HG03045 (cell line): ENCODE results near the gene ACP7.

ENCODE experiments used
- ATAC-seq: cut with Tn5 transposase; IDR thresholded peaks from one replicate; pipeline ENCODE4 v1.9.1; 2021; ENCODE audit warnings: mild to moderate bottlenecking, moderate library complexity; ENCODE audit not compliant: unreplicated experiment

ACP7 gene

DNA sequence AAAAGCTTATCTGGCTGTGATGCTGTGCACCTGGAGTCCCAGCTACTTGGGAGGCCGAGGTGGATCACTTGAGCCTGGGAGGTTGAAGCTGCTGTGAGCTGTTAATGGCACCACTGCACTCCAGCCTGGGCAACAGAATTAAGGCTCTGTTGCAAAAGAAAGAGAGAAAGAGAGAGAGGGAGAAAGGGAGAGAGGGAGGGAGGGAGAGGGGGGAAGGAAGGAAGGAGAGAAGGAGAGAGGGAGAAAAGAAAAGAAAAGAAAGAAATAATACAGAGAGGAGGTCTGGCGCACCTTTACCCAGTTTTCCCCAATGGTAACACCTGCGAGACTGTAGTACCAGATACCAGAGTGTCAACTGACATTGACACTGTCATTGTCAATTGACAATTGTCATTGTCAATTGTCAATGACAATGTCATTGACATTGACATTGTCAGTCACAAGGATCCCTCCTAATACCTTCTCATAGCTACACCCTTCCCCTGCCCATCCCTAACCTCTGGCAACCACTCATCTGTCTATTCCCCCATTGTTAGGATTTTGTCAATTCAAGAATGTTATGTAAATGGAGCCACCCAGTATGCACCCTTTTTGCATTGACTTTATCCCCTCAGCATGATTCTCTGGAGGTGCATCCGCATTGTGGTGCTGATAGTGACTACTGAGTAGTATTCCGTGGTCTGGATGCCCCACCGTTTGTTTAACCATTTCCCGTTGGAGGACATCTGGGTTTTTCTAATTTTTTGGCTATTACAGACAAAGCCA is 62.7 kb downstream of the ACP7 start:
- ATAC-seq: no peak

DNA sequence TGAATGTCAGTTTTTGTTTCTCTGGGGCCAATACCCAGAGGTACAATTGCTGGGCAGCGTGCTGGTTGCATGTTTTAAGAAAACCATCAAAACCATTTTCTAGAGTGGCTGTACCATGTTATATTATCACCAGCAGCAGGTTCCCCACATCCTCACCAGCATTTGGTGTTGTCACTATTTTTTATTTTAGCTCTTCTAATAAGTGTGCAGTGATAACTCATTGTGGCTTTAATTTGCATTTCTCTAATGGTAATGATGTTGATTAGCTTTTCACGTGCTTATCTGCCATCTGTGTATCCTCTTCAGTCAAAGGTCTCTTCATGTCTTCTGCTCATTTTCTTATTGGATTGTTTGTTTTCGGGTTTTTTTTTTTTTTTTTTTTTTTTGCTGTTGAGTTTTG is 63.3 kb downstream of the ACP7 start:
- ATAC-seq: no peak

DNA sequence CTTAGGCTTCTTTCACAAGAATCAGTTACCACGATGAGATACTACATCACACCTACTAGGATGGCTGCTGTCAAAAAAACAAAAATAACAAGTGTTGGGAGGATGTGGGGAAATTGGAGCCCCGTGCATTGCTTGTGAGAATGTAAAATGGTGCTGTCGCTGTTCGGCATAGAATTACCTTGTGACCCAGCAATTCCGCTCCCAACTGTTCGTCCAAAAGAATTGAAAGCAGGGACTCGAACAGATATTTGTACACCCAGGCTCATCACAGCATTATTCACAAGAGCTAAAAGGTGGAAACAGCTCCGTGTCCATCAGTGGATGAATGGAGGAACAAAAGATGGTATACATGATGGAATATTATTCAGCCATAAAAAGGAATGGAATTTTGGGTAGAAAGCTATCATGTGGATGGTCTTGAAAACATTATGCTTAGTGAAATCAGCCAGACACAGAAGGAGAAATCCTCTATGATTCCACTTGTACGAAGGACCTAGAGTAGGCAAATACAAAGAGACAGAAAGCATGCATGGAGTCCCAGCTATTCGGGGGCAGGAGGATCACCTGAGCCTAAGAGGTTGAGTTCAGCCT is 64.9 kb downstream of the ACP7 start:
- no peak for ATAC-seq

DNA sequence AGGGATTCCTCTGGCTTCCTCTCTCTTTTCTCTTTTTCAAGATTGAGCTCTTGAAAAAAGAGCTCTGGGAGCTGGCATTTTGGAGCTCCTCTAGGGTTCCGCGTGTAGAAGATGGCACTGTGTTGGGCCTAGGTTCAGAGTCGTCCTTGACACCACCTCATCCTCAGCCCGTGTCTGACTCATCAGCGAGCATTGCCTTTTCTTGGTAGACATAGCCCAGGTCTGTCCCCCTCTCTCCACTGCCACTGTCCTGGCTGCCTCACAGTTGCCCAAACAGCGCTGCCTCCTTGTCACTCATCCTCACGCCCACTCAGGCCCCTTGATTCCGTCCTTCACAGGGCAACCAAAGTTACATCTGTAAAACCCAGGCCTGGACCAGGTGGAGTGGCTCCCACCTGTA is 66.1 kb downstream of the ACP7 start:
- ATAC-seq: no peak

DNA sequence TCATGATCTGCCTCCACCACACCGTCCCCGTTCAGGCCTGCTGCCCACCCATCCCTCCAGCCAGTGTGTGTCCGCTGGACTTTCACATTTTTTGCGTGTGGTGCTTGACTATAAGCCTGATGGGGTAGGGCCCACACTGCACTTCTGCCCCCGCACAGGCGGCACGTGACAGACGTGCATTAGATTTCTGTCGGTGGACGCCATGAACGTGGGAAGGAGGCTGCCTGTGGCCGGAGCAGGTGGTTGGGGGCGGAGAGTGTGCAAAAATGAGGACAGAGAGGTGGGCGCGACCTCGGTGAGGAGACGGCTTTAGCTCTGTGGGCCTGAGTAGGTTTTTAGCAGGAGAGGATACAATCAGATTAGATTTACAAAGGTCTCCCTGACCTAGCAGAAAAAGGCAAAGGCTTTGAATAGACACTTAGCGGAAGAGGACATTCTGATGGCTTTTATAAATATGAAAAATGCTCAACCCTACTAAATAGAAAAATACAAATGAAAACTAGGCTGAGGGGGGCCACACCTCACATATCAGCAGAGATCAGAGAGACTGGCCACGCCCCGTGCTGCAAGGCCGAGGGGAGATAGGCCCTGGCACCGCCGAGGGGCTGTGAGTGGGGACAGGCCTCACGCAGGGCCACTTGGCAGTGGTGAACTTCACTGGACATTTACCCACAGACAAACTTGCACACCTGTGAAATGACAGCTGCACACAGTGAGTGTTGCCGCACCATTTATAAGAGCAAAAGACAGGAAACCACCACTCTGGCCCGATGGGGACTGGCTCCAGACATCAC is 66.8 kb downstream of the ACP7 start:
- no peak for ATAC-seq

DNA sequence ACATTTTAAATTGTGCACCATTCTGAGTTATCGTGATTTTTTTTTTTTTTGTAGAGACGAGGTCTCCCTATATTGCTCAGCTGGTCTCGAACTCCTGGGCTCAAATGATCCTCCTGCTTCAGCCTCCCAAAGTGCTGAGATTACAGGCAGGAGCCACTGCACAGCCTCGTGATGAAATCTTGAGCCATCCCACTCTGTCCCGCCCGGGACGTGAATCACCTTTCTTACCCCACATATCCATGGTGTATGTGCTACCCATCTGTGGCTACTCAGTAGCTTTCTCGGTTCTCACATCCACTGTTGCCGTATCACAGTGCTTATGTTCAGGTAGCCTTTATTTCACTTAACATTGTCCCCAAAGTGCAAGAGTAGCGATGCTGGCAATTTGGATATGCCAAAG is 67.9 kb downstream of the ACP7 start:
- ATAC-seq: no peak

DNA sequence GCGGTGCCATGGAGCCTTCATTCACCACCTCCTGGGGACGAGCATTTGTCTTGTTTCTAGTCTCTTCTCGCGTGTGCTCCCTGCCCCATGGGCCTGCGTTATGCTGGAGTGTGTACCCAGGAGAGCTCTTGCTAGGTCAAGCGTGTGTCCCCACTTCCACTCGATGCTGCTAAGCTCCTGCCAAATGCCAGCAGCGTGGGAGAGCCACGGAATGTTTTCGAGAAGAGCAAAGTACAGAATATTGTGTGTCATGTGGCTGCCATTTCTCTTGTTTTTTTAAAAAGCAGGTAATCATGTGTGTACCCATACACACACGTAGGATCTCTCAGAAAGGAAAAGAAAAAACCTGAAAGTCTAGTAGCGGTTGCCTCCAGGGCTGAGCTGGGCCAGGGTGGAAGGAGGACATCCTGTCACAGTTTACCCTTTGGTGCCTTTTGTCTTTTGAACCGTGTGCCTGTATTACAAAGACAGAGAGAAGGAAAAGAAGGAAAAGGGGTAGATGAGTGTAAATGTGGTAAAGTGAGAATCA is 70.0 kb downstream of the ACP7 start:
- no peak for ATAC-seq

DNA sequence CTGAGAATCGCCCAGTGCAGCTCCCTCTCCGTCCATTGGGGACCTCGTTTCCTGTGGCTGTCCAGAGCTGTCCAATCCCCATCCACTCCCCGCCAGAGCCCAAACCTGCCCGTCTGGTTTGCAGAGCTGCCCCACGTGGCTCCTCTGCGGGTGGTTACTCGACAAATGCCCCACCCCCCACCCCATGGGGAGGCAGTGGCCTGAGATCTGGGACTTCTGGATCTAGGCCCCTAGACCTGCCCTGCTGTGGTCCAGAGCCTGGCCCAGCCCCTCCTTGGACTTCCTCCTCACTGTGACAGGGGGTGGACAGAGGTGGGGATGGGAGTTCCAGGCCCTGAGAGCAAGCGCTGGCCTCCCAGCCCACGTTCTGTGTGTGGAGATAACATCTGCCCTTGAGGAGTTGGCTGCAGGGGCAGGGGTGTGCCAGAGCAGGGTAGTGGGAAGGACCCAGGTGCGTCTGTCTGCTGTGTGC is 70.5 kb downstream of the ACP7 start:
- ATAC-seq: no peak

DNA sequence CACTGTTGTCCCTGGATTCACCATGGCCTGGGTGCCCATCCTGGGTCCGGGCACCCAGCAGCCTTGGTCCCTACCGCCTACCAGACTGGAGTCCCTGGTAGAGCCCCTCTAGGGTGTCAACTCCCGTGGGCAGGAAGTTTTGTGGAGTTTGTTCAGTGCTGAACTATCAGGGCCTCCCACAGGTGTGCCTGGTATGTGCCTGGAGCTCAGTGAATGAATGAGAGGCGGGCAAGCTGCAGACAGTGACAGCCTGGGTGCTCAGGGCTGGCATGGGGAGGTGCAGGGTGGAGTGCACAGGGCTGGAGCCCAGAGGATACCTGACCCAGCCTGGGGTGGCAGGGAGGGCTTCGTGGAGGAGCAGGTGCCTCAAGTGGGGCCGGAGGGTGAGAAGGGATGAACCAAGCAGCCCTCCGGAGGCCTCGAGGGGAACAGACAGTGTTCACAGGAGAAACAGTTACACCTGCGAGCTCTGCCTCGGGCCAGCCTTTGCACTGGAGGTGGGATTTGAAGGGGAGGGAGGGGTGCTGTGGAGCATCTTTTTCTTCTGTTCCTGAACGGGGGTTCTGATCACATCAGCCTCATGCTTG is 71.0 kb downstream of the ACP7 start:
- ATAC-seq: no peak

DNA sequence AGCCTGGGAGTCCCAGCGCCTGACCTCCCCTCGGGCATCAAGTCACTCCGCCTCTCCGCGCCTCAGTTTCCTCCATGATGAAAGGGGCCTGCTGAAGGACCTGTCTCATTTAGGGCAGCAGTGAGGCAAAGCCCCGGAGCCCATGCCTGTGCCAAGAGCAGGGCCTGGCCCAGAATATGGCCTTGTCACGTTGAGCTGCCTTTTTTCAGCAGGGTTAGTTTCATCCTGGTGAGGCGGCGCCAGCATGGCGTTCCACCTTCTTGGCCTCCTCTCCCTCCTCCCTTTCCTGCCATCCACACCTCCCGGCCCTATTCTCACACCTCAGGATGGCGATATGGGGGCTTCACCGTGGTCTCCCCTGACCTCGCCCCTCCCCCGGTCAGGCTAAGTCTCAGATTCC is 71.6 kb downstream of the ACP7 start:
- ATAC-seq: no peak

DNA sequence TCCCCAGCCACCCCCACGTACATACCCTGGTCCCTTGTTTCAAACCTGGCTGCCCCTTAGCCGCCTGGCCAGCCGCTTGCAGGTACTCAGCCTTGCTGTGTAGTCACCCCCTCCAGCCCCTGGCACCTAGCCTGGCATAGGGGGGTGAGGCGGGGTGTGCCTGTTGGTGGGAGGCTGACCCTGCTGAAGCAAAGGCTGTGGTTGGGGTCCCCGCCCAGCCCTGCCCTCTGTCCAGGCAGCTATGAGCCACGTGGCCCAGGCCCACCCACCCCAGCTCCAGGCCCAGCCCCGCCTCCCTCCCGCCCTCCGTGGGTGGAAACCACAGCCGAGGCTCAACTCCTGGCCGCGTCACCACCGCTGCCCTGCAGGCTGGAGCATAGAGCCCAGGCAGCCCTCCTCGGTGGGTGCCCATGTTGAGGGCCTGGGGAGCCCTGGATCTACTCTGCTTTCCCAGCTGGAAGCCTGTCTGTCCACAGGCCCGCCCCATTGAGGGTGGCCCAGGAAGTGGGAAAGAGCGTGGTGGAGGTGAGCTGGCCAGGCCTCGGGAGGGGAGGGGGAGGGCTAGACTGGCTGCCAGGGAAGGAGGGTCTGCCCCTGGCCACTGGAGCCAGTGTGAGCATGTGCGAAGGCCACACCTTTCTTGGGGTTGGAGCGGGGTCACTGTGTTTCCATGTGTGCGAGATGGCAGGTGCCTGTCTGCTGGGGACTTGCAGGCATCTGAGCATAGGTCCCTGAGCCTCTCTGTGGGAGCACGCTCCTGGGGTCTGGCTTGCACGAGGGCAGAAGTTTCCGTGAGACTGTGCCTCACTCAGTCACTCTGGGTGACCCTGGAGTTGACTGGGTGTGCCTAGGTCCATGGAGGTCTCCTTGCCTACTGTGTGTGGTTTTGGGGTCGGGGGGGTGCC is 72.4 kb downstream of the ACP7 start:
- no peak for ATAC-seq

DNA sequence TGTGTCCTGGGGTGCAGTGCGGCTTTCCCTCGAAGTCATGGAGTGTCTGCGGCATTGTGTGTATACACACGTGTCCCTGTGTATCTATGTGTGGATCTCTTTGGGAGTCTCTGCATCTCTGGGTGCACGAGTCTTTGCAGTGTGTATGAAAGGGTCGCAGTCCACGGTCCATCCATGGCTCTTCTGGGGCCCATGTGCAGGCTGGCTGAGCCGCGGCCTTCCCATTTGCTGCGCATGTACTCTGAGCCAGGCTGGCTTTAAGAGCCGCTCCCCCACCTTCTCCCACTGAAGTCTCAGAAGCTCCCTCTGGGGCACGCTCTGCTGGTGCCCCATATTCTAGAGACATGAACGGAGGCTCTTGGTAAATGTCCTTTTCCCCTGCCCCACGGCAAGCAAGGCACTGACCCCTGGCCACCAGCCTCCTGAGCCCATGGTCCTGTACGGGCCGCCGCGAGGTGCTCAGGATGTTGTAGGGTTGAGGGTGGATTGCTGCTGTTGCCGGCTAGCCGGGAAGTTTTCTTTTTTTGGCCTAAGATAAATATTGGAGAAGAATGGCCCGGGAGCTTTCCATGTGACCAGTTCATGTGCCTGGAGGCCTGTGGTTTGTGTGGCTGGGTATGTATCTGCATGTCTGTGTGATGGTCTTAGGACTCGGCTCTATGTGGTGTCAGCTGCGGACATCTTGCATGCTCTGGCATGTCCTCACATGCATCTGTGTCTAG is 73.3 kb downstream of the ACP7 start:
- ATAC-seq: no peak

DNA sequence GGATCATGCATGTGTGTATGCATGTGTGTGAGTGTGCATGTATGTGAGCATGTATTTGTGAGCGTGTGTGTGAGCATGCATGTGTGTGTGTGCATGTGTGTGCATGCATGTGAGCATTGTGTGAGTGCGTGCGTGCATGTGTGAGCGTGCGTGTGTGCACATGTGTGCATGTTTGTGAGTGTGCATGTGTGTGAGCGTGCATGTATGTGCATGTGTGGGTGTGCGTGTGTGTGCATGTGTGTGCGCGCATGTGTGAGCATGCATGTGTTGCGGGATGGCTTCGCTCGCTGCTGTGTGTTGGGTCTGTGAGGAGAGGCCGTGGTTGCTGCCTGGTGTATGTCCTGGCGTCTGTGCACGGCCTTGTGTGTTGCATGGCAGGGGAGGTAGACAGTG is 73.8 kb downstream of the ACP7 start:
- no peak for ATAC-seq

DNA sequence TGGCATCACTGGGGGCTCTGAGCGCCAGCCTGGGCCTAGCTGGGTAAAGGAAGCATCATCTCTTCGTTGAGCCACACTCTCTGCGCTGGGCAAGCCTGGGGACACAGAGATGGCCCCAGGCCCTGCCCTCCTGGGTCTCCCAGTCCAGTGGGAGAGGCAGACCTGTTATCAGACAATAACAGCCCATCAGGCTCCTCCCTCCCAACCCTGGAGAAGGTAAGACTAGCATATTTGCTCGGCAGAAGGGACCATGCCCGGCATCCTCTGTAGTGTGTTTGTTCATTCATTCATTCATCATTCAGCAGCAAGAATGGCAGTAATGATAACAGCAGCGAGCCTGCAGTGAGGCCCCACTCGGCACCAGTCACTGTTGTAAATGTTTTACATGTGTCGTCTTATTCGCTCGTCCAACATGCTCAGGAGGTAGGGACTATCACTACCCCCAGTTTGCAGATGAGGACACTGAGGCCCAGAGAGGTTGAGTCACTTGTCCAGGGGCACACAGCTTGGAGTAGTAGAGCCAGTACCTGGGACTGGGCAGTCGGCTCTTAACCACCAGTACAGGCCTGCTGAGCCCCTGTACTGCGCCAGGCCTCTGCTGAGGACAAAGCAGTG is 74.6 kb downstream of the ACP7 start:
- no peak for ATAC-seq

DNA sequence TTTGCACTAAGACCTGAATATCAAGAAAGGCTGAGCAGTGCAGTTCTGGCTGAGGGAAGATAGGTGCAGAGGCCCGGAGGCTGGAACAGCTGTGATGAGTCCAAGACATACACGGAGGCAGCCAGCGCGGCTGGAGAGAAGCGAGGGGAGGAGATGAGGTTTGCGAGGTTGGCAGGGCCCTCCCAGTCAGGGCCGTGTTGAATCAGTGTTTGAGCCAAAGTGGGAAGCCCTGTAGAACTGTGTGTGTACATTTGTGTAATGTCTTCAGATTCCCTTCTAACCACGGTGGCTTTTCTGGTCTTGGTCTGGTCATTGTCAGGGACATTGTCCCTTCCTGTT is 76.3 kb downstream of the ACP7 start:
- no peak for ATAC-seq
